Liver (tissue), 9 donors: ENCODE data around the gene PSMC3. TPM values are rescaled to one million over a fixed set of nuclear protein-coding genes. Genes with fewer than 3 reads are reported as not detected.

Source experiments
- DNase-seq: peaks from one replicate; pipeline ENCODE4 v3.0.0-alpha.2; 2017; ENCODE audit warnings: low spot score
- H3K27ac ChIP-seq, 2 donors: one replicate each; pipeline ENCODE4 v1.7.0; 2013; ENCODE audit warnings: inconsistent platforms in 2 of 2, low read length in 2 of 2, control low read depth in 1 of 2, low read depth in 1 of 2, mild to moderate bottlenecking in 1 of 2
- H3K27me3 ChIP-seq, 4 donors: one replicate each; pipeline versions ENCODE4 v1.6.1 to v1.7.0; 2013; ENCODE audit warnings: low read length in 3 of 4, inconsistent platforms in 1 of 4, mild to moderate bottlenecking in 1 of 4, moderate library complexity in 1 of 4; ENCODE audit not compliant: control insufficient read depth in 4 of 4, insufficient read depth in 4 of 4
- H3K36me3 ChIP-seq, 4 donors: one replicate each; pipeline versions ENCODE4 v1.6.1 to v1.7.0; 2013; ENCODE audit warnings: low read length in 3 of 4, mild to moderate bottlenecking in 3 of 4, low read depth in 1 of 4, moderate library complexity in 1 of 4; ENCODE audit not compliant: control insufficient read depth in 4 of 4, insufficient read depth in 3 of 4
- H3K4me1 ChIP-seq, 4 donors: one replicate each; pipeline versions ENCODE4 v1.6.1 to v1.7.0; 2013; ENCODE audit warnings: low read length in 3 of 4, mild to moderate bottlenecking in 3 of 4, moderate library complexity in 1 of 4; ENCODE audit not compliant: control insufficient read depth in 4 of 4, insufficient read depth in 4 of 4
- H3K4me3 ChIP-seq, 3 donors: one replicate each; pipeline versions ENCODE4 v1.6.1 to v1.7.0; 2013; ENCODE audit warnings: low read length in 3 of 3, control low read depth in 1 of 3, low read depth in 1 of 3, mild to moderate bottlenecking in 1 of 3
- H3K9ac ChIP-seq, 2 donors: one replicate each; pipeline ENCODE4 v1.7.0; 2013; ENCODE audit warnings: low read length in 2 of 2, mild to moderate bottlenecking in 2 of 2, moderate library complexity in 2 of 2, control low read depth in 1 of 2, low read depth in 1 of 2
- H3K9me3 ChIP-seq, 4 donors: one replicate each; pipeline versions ENCODE4 v1.6.1 to v1.7.0; 2013; ENCODE audit warnings: low read length in 3 of 4; ENCODE audit not compliant: control insufficient read depth in 4 of 4
- EGR1 ChIP-seq, 2 donors: IDR thresholded peaks; 2 replicates each; pipeline ENCODE4 v1.6.1; 2016 to 2018; ENCODE audit warnings: antibody characterized with exemption in 2 of 2, low read depth in 2 of 2
- FOXA1 ChIP-seq: IDR thresholded peaks from 2 replicates; pipeline ENCODE4 v1.6.1; 2016; ENCODE audit warnings: antibody characterized with exemption
- FOXA2 ChIP-seq: IDR thresholded peaks from 2 replicates; pipeline ENCODE4 v1.6.1; 2016; ENCODE audit warnings: antibody characterized with exemption
- GABPA ChIP-seq, 2 donors: IDR thresholded peaks in 1 of 2; conservative IDR thresholded peaks in 1 of 2; 2 replicates each; pipeline ENCODE4 v1.6.1; 2016; ENCODE audit warnings: antibody characterized with exemption in 2 of 2, mild to moderate bottlenecking in 1 of 2, moderate library complexity in 1 of 2
- HNF4A ChIP-seq, 2 donors: conservative IDR thresholded peaks; 2 replicates each; pipeline ENCODE4 v1.6.1; 2016; ENCODE audit warnings: antibody characterized with exemption in 2 of 2, mild to moderate bottlenecking in 2 of 2
- HNF4G ChIP-seq: IDR thresholded peaks from 2 replicates; pipeline ENCODE4 v1.6.1; 2016; ENCODE audit warnings: antibody characterized with exemption
- JUND ChIP-seq, 2 donors: IDR thresholded peaks; 2 replicates each; pipeline ENCODE4 v1.6.1; 2016; ENCODE audit warnings: antibody characterized with exemption in 2 of 2
- NR2F2 ChIP-seq: IDR thresholded peaks from 2 replicates; pipeline ENCODE4 v1.6.1; 2016; ENCODE audit warnings: antibody characterized with exemption
- RAD21 ChIP-seq, 2 donors: IDR thresholded peaks; 2 replicates each; pipeline ENCODE4 v1.6.1; 2016; ENCODE audit warnings: antibody characterized with exemption in 2 of 2, mild to moderate bottlenecking in 2 of 2
- RXRA ChIP-seq, 2 donors: IDR thresholded peaks; 2 replicates each; pipeline ENCODE4 v1.6.1; 2017 to 2018; ENCODE audit warnings: antibody characterized with exemption in 2 of 2, mild to moderate bottlenecking in 1 of 2
- SP1 ChIP-seq: IDR thresholded peaks from 2 replicates; pipeline ENCODE4 v1.6.1; 2018; ENCODE audit warnings: antibody characterized with exemption, mild to moderate bottlenecking
- YY1 ChIP-seq: IDR thresholded peaks from 2 replicates; pipeline ENCODE4 v1.6.1; 2016; ENCODE audit warnings: antibody characterized with exemption, mild to moderate bottlenecking
- WGBS: extraction: QIAGEN DNeasy Blood & Tissue Kit; methylation state at CpG from one replicate; pipeline ENCODE4 v1.1.7; 2013; 5-methylcytosine and 5-hydroxymethylcytosine counted together
- polyA plus RNA-seq, 2 donors: library from polyadenylated mRNA; stranded (reverse) in 1 of 2; unstranded in 1 of 2; fragments of 200-250 nt in 1 of 2; fragments of >200 nt in 1 of 2; fragmentation: Nextera tagmentation in 1 of 2; extraction: Ambion mirVana in 1 of 2; gene quantifications; one replicate each; pipeline versions ENCODE4 v1.2.1 to v1.2.3, GENCODE V29; 2013 to 2015
- total RNA-seq, 2 donors: library from RNA; depleted of rRNA; stranded (reverse); fragments of >200 nt; gene quantifications; one replicate each; pipeline ENCODE4 v1.2.3, GENCODE V29; 2014
- TF ChIP-seq, protein P1 (sequence below): IDR thresholded peaks from 2 replicates; pipeline ENCODE4 v1.6.1; 2016; ENCODE audit warnings: antibody characterized with exemption
- TF ChIP-seq, protein P2 (sequence below): IDR thresholded peaks from 2 replicates; pipeline ENCODE4 v1.6.1; 2016; ENCODE audit warnings: antibody characterized with exemption
- TF ChIP-seq, protein P3 (sequence below): IDR thresholded peaks from 2 replicates; pipeline ENCODE4 v1.6.1; 2016; ENCODE audit warnings: antibody characterized with exemption
- TF ChIP-seq, protein P4 (sequence below): IDR thresholded peaks from 2 replicates; pipeline ENCODE4 v1.6.1; 2016; ENCODE audit warnings: antibody characterized with exemption, mild to moderate bottlenecking
- donor health status: healthy.
- donor health status: healthy.
- donor health status: healthy.
- donor health status: healthy.
- donor health status: healthy.

The PSMC3 gene
- total and polyA plus RNA-seq, 4 donors, result 58.0 to 110 (median 103) TPM

DNA sequence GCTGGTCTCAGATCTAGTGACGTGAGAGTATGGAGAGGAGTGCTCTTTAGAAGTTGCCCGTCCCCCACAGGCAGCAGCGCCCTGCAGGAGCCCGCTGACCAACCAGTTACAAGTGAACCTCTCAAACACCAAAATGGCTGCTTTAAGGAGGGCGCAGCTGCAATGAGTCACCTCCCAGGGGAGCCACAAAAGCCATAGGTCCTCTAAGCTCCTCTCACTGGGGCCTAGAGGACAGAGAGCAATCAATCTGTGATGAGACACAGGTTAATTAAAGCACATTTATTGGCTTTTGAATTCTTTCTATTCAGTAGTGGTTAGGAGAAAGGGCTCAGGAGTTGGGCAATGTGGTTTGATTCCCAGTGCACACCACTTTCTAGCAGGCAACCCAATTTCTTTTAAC lies 38.2 kb upstream of the PSMC3 start (continued):
- TF ChIP-seq, protein P1, sequence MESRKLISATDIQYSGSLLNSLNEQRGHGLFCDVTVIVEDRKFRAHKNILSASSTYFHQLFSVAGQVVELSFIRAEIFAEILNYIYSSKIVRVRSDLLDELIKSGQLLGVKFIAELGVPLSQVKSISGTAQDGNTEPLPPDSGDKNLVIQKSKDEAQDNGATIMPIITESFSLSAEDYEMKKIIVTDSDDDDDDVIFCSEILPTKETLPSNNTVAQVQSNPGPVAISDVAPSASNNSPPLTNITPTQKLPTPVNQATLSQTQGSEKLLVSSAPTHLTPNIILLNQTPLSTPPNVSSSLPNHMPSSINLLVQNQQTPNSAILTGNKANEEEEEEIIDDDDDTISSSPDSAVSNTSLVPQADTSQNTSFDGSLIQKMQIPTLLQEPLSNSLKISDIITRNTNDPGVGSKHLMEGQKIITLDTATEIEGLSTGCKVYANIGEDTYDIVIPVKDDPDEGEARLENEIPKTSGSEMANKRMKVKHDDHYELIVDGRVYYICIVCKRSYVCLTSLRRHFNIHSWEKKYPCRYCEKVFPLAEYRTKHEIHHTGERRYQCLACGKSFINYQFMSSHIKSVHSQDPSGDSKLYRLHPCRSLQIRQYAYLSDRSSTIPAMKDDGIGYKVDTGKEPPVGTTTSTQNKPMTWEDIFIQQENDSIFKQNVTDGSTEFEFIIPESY, result no peak
- no peak for TF ChIP-seq FOXA1
- no peak for TF ChIP-seq GABPA (IDR thresholded peaks at IDR 0.05 in 1 of 2, conservative IDR thresholded peaks at IDR 0.05 in 1 of 2)
- TF ChIP-seq RAD21 (IDR thresholded peaks at IDR 0.05), result no peak
- TF ChIP-seq FOXA2, result no peak
- TF ChIP-seq RXRA (IDR thresholded peaks at IDR 0.05), result no peak
- TF ChIP-seq YY1, result no peak
- TF ChIP-seq NR2F2, result no peak
- no peak for TF ChIP-seq HNF4G
- TF ChIP-seq JUND (IDR thresholded peaks at IDR 0.05), result no peak
- no peak for TF ChIP-seq HNF4A (conservative IDR thresholded peaks at IDR 0.05)

DNA sequence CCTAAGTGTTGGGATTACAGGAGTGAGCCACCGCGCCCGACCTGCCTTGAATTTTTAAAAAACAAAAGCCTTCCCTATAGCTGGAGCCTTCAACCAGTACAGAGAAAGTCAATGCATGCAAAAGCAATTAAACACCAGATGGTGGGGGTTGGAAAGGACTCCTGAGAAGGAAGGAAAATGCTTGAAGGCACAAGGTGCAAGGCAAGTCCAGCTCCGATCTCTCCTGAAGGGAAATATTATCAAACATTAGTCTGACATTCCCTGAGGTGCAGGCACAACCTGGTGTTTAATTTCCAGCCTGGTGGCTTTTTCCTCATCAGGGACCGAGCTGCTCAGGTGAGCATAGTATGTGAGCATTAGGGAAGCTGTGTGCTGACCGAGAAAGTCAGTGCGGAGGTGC lies 35.6 kb upstream of the PSMC3 start:
- no peak for TF ChIP-seq GABPA (IDR thresholded peaks at IDR 0.05 in 1 of 2, conservative IDR thresholded peaks at IDR 0.05 in 1 of 2)
- no peak for TF ChIP-seq HNF4G
- TF ChIP-seq EGR1 (IDR thresholded peaks at IDR 0.05; ENCODE audit: low read depth in 2 of 2), result no peak
- TF ChIP-seq, protein P2, sequence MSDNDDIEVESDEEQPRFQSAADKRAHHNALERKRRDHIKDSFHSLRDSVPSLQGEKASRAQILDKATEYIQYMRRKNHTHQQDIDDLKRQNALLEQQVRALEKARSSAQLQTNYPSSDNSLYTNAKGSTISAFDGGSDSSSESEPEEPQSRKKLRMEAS, result no peak
- TF ChIP-seq SP1, result no peak
- TF ChIP-seq, protein P3, sequence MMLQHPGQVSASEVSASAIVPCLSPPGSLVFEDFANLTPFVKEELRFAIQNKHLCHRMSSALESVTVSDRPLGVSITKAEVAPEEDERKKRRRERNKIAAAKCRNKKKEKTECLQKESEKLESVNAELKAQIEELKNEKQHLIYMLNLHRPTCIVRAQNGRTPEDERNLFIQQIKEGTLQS, result no peak
- no peak for TF ChIP-seq JUND (IDR thresholded peaks at IDR 0.05)
- no peak for TF ChIP-seq FOXA2
- no peak for TF ChIP-seq HNF4A (conservative IDR thresholded peaks at IDR 0.05)
- no peak for TF ChIP-seq RAD21 (IDR thresholded peaks at IDR 0.05)
- no peak for TF ChIP-seq NR2F2
- TF ChIP-seq RXRA (IDR thresholded peaks at IDR 0.05), result no peak
- no peak for DNase-seq
- peaks cover 0 to 2% (median under 1%) of the 10 kb centered on the region in 4 donors for H3K36me3 ChIP-seq
- H3K27ac ChIP-seq, result no peak overlapping the region
- H3K27me3 ChIP-seq, result no peaks in the 10 kb centered on the region
- H3K4me1 ChIP-seq, result peaks cover 2 to 9% (median 9%) of the 10 kb centered on the region in 4 donors
- no peak overlapping the region for H3K9ac ChIP-seq
- H3K4me3 ChIP-seq, result no peak overlapping the region
- 98% methylated on average over 7 of the region's 7 CpGs for WGBS
- H3K9me3 ChIP-seq, result no peaks in the 10 kb centered on the region

DNA sequence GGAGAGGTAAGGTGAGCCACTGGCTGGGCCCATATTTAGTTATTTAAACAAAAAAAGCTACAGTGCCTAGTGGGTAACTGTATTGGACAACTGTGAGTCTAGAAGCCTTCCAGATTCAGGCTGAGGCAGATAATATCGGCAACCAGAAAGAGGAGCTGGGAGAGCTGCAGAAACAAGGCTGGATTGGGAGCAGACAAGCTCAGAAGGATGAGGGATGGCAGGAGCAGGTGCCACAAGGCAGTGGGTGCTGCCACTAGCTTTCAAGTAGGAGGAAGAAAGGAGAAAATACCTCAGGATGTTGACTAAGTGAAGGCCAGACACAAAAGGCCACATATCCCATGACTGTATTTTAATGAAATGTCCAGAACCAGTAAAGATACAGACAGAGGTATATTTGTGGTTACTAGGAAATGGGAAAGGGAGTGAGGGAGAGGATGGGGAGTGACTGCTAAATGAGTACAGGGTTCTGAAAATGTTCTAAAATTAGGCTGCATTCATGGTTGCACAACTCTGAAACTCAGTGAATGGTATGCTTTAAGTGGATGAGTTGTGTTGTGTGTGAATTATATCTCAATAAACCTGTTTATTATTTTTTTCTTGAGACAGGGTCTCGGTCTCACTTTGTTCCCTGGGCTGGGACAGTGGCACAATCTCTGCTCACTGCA lies 34.5 kb upstream of the PSMC3 start:
- Histone ChIP-seq H3K4me3 (no peak overlapping the region), H3K36me3 (peaks cover 0 to 2% (median under 1%) of the 10 kb centered on the region in 4 donors), H3K9me3 (no peaks in the 10 kb centered on the region), H3K4me1 (peaks cover 0 to 3% (median under 1%) of the 10 kb centered on the region in 4 donors), H3K27ac (no peak overlapping the region), H3K9ac (no peak overlapping the region), H3K27me3 (no peaks in the 10 kb centered on the region)
- no peak for DNase-seq
- TF ChIP-seq EGR1 (IDR thresholded peaks at IDR 0.05; ENCODE audit: low read depth in 2 of 2) (no peak), HNF4G (no peak), NR2F2 (no peak), SP1 (no peak)
- TF ChIP-seq, protein P4, sequence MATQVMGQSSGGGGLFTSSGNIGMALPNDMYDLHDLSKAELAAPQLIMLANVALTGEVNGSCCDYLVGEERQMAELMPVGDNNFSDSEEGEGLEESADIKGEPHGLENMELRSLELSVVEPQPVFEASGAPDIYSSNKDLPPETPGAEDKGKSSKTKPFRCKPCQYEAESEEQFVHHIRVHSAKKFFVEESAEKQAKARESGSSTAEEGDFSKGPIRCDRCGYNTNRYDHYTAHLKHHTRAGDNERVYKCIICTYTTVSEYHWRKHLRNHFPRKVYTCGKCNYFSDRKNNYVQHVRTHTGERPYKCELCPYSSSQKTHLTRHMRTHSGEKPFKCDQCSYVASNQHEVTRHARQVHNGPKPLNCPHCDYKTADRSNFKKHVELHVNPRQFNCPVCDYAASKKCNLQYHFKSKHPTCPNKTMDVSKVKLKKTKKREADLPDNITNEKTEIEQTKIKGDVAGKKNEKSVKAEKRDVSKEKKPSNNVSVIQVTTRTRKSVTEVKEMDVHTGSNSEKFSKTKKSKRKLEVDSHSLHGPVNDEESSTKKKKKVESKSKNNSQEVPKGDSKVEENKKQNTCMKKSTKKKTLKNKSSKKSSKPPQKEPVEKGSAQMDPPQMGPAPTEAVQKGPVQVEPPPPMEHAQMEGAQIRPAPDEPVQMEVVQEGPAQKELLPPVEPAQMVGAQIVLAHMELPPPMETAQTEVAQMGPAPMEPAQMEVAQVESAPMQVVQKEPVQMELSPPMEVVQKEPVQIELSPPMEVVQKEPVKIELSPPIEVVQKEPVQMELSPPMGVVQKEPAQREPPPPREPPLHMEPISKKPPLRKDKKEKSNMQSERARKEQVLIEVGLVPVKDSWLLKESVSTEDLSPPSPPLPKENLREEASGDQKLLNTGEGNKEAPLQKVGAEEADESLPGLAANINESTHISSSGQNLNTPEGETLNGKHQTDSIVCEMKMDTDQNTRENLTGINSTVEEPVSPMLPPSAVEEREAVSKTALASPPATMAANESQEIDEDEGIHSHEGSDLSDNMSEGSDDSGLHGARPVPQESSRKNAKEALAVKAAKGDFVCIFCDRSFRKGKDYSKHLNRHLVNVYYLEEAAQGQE, result no peak
- whole genome bisulfite sequencing, result 97% methylated on average over 2 of the region's 2 CpGs
